Kidney (tissue), 14 donors: ENCODE data around the gene OR2G6. TPM values are rescaled to one million over a fixed set of nuclear protein-coding genes. Genes with fewer than 3 reads are reported as not detected.

Experiments
- DNase-seq, 5 donors: peaks; one replicate each; pipeline ENCODE4 v3.0.0-alpha.2; 2013 to 2020
- FAIRE-seq: peaks from 2 replicates; lab custom pipeline; 2012; peaks lifted over from hg19 to GRCh38; lab: Jason Lieb, UNC
- H3K27ac ChIP-seq, 2 donors: one replicate each; pipeline ENCODE4 v1.7.0; 2013; ENCODE audit warnings: low read depth in 2 of 2, low read length in 2 of 2, inconsistent platforms in 1 of 2
- H3K27me3 ChIP-seq: one replicate; pipeline ENCODE4 v1.7.1; 2013; ENCODE audit warnings: low read length, inconsistent platforms; ENCODE audit not compliant: control insufficient read depth, insufficient read depth
- H3K36me3 ChIP-seq, 3 donors: one replicate each; pipeline versions ENCODE4 v1.7.0 to v1.7.1; 2013; ENCODE audit warnings: low read length in 3 of 3, control low read depth in 1 of 3, inconsistent platforms in 1 of 3; ENCODE audit not compliant: insufficient read depth in 3 of 3, control insufficient read depth in 2 of 3
- H3K4me1 ChIP-seq, 3 donors: one replicate each; pipeline versions ENCODE4 v1.7.0 to v1.7.1; 2013; ENCODE audit warnings: low read length in 3 of 3, inconsistent platforms in 1 of 3, low read depth in 1 of 3; ENCODE audit not compliant: control insufficient read depth in 2 of 3, insufficient read depth in 2 of 3
- H3K4me3 ChIP-seq, 3 donors: one replicate each; pipeline versions ENCODE4 v1.7.0 to v1.8.1; 2013; ENCODE audit warnings: low read length in 3 of 3, control low read depth in 1 of 3, inconsistent platforms in 1 of 3
- H3K9ac ChIP-seq, 3 donors: one replicate each; pipeline versions ENCODE4 v1.7.0 to v1.7.1; 2013; ENCODE audit warnings: low read length in 3 of 3, control low read depth in 1 of 3, inconsistent platforms in 1 of 3
- H3K9me3 ChIP-seq, 3 donors: one replicate each; pipeline versions ENCODE4 v1.7.0 to v1.7.1; 2013; ENCODE audit warnings: low read length in 3 of 3, control low read depth in 1 of 3, inconsistent platforms in 1 of 3; ENCODE audit not compliant: control insufficient read depth in 2 of 3, insufficient read depth in 1 of 3
- intact Hi-C: fragments of 100-400 bp; cut with DNase I; formaldehyde crosslinking; loops from one replicate; pipeline ENCODE4 v1.11.1; 2022
- polyA plus RNA-seq: library from polyadenylated mRNA; stranded (reverse); fragments of 350-450 nt; fragmentation: Illumina TruSeq; extraction: RNeasy Lipid Tissue Mini Kit (QIAGEN cat#74804); gene quantifications from one replicate; pipeline ENCODE4 v1.2.3, GENCODE V29; 2014; ENCODE audit warnings: low read depth, low replicate concordance; ENCODE audit not compliant: insufficient read depth
- total RNA-seq: library from RNA; stranded (reverse); fragmentation: NEBNext Ultra II Directional; extraction: Animal tissue kit (Norgen Biotek cat#: 25700); gene quantifications from one replicate; pipeline ENCODE4 v1.2.1, GENCODE V29; 2021
- TF ChIP-seq, protein P1 (sequence below): IDR thresholded peaks from 3 replicates; pipeline ENCODE4 v1.5.1; 2012; ENCODE audit warnings: mild to moderate bottlenecking, moderate library complexity, borderline replicate concordance; ENCODE audit not compliant: insufficient read depth; ENCODE audit errors: extremely low read depth
- donor health status: control.
- donor health status: control.
- donor health status: control.
- donor health status: control.
- donor health status: control.
- donor health status: DM: yes; HTN: yes; CAD: no.
- donor health status: Normal renal cell carcinoma (clear cell type).

OR2G6 gene
- total and polyA plus RNA-seq, 2 donors from 2014 or later = 0.06 to 0.09 TPM

DNA sequence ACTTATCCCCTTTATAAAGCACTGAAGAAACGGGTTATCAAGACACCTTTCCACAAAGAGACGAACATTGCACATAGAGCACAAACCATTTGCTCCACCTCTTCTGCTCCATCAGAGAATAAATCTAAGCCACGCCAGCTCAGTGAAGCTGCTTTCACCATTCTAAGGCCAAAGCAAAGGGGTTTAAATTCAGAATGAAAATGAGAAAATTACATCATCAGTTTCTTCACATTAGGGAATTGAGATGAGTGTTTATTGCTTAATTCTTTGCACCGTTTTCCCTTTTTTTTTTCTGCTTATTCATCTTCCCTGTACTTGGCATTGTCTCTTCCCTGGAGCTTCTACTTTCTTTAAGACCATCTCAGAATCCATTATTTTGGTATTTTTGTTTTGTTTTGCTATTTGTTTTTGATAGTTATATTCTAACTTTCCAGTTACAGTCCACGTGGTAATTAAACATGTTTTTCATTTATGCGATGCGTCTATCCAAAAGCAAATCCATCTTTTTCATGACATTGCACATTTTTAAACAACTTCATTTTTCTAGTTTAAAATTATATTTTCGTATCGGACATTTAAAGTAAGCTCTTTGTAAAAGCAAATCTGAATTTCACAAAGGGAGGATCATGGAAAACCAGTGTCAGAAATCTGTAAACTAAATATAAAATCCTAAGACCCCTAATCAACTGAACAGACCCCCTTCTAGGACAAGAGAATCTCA is 68.5 kb downstream of the OR2G6 start:
- no peak overlapping the region for H3K9ac ChIP-seq
- no peak overlapping the region for H3K27ac ChIP-seq
- no peak overlapping the region for H3K4me3 ChIP-seq
- FAIRE-seq (no peak), DNase-seq (no peak)
- no peaks in the 10 kb centered on the region for H3K9me3 ChIP-seq
- intact Hi-C loops = no loop called here
- TF ChIP-seq, protein P1, sequence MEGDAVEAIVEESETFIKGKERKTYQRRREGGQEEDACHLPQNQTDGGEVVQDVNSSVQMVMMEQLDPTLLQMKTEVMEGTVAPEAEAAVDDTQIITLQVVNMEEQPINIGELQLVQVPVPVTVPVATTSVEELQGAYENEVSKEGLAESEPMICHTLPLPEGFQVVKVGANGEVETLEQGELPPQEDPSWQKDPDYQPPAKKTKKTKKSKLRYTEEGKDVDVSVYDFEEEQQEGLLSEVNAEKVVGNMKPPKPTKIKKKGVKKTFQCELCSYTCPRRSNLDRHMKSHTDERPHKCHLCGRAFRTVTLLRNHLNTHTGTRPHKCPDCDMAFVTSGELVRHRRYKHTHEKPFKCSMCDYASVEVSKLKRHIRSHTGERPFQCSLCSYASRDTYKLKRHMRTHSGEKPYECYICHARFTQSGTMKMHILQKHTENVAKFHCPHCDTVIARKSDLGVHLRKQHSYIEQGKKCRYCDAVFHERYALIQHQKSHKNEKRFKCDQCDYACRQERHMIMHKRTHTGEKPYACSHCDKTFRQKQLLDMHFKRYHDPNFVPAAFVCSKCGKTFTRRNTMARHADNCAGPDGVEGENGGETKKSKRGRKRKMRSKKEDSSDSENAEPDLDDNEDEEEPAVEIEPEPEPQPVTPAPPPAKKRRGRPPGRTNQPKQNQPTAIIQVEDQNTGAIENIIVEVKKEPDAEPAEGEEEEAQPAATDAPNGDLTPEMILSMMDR = no peak
- H3K36me3 ChIP-seq = no peaks in the 10 kb centered on the region
- H3K4me1 ChIP-seq = no peaks in the 10 kb centered on the region
- H3K27me3 ChIP-seq = no peaks in the 10 kb centered on the region

Other genes with a start within 250 kb of the OR2G6 start
- gene OR2T33, start 230.1 kb upstream of the OR2G6 start, total RNA-seq = not detected
- gene OR2T33, start 230.1 kb upstream of the OR2G6 start, polyA plus RNA-seq = not detected
- not detected for gene OR2T12, start 204.6 kb upstream of the OR2G6 start, total RNA-seq
- not detected for gene OR2T12, start 204.6 kb upstream of the OR2G6 start, polyA plus RNA-seq
- gene OR2M7, start 183.5 kb upstream of the OR2G6 start, total RNA-seq = not detected
- not detected for gene OR2M7, start 183.5 kb upstream of the OR2G6 start, polyA plus RNA-seq
- gene OR14C36, start 159.3 kb upstream of the OR2G6 start, total RNA-seq = not detected
- gene OR14C36, start 159.3 kb upstream of the OR2G6 start, polyA plus RNA-seq = not detected
- gene OR2T4, start 146.4 kb upstream of the OR2G6 start, total RNA-seq = not detected
- gene OR2T4, start 146.4 kb upstream of the OR2G6 start, polyA plus RNA-seq = not detected
- gene OR2T6, start 132.3 kb upstream of the OR2G6 start, total RNA-seq = not detected
- gene OR2T6, start 132.3 kb upstream of the OR2G6 start, polyA plus RNA-seq = not detected
- gene OR2T1, start 105.0 kb upstream of the OR2G6 start, total RNA-seq = not detected
- not detected for gene OR2T1, start 105.0 kb upstream of the OR2G6 start, polyA plus RNA-seq
- gene OR2T2, start 62.4 kb upstream of the OR2G6 start, total RNA-seq = 0.28 TPM
- gene OR2T2, start 62.4 kb upstream of the OR2G6 start, polyA plus RNA-seq = not detected
- gene OR2T3, start 34.7 kb upstream of the OR2G6 start, total RNA-seq = not detected
- not detected for gene OR2T3, start 34.7 kb upstream of the OR2G6 start, polyA plus RNA-seq
- 0.09 TPM for gene OR2T5, start 19.5 kb upstream of the OR2G6 start, total RNA-seq
- not detected for gene OR2T5, start 19.5 kb upstream of the OR2G6 start, polyA plus RNA-seq
- gene OR2T29, start 54.7 kb downstream of the OR2G6 start, total RNA-seq = not detected
- not detected for gene OR2T29, start 54.7 kb downstream of the OR2G6 start, polyA plus RNA-seq
- not detected for gene OR2T34, start 66.7 kb downstream of the OR2G6 start, total RNA-seq
- not detected for gene OR2T34, start 66.7 kb downstream of the OR2G6 start, polyA plus RNA-seq
- 0.41 TPM for gene OR2T10, start 89.6 kb downstream of the OR2G6 start, total RNA-seq
- 1.1 TPM for gene OR2T10, start 89.6 kb downstream of the OR2G6 start, polyA plus RNA-seq
- gene OR2T11, start 127.0 kb downstream of the OR2G6 start, total RNA-seq = 0.57 TPM
- not detected for gene OR2T11, start 127.0 kb downstream of the OR2G6 start, polyA plus RNA-seq
- 0.28 TPM for gene OR2T35, start 137.2 kb downstream of the OR2G6 start, total RNA-seq
- gene OR2T35, start 137.2 kb downstream of the OR2G6 start, polyA plus RNA-seq = not detected
- not detected for gene OR2T27, start 147.5 kb downstream of the OR2G6 start, total RNA-seq
- not detected for gene OR2T27, start 147.5 kb downstream of the OR2G6 start, polyA plus RNA-seq
- not detected for gene OR14I1, start 194.7 kb downstream of the OR2G6 start, total RNA-seq
- not detected for gene OR14I1, start 194.7 kb downstream of the OR2G6 start, polyA plus RNA-seq
- 3.2 TPM for gene LYPD8, start 247.7 kb downstream of the OR2G6 start, total RNA-seq
- 0.92 TPM for gene LYPD8, start 247.7 kb downstream of the OR2G6 start, polyA plus RNA-seq